DND-41 (cell line): ENCODE measurements around the gene LEMD1.

ENCODE experiments used
- CTCF ChIP-seq: IDR thresholded peaks from 2 replicates; pipeline ENCODE4 v1.5.1; 2012; ENCODE audit warnings: borderline replicate concordance, low read length, moderate library complexity, mild to moderate bottlenecking; ENCODE audit not compliant: poor library complexity, severe bottlenecking; ENCODE audit errors: extremely low read depth
- EZH2 ChIP-seq: IDR thresholded peaks from 3 replicates; pipeline ENCODE4 v1.6.1; 2012; ENCODE audit warnings: borderline replicate concordance, low read depth, mild to moderate bottlenecking, moderate library complexity, low read length, inconsistent platforms; ENCODE audit not compliant: severe bottlenecking

DNA sequence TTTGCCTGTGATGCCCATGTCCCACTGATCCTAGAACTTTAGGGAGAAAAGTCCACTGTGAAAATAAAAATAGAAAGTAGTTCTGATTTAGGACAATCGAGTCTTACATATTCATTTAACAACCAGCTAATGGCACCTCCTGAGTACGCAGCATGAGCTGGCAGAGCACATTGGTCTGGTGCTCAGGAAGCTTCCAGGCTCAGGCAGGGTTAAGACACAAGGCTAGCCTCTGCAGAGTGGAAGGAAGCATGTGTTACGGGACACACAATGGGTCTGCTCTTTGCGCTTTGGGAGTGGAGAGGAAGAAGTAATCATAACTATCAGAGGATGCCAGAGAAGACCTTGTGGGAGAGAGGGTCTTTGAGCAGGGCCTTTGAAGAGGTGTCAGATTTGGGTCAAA, 61.0 kb downstream of the LEMD1 start:
- TF ChIP-seq CTCF, result no peak
- TF ChIP-seq EZH2, result no peak
